ENCODE results near the gene OR6C2.
"Not testable (repeated sequence)": the region's sequence is repeated elsewhere in the genome, so short reads cannot be mapped to it uniquely, and the experiment has no call there.

The OR6C2 gene

GRCh38 chr12:55472264-55472663, 28.4 kb downstream of the OR6C2 start:
- no peak for DNase-seq
- H3K4me3 ChIP-seq (ENCODE audit: low read depth, low read length) = no peak overlapping the region
- no peaks in the 10 kb centered on the region for H3K36me3 ChIP-seq
- TF ChIP-seq CTCF (IDR thresholded peaks at IDR 0.05; ENCODE audit: low read depth, low read length) = no peak
- H3K9me3 ChIP-seq = no peaks in the 10 kb centered on the region
- no peaks in the 10 kb centered on the region for H3K4me1 ChIP-seq
- H3K27me3 ChIP-seq = peaks cover 3% of the 10 kb centered on the region; the same call in 1 of the 2 replicates

- not testable (repeated sequence) for H3K4me1 ChIP-seq; DNase-seq; H3K4me3 ChIP-seq (ENCODE audit: low read depth, low read length); H3K9me3 ChIP-seq; H3K36me3 ChIP-seq; H3K27me3 ChIP-seq
These were observed 35.3 kb downstream of the OR6C2 start for GRCh38 chr12:55479136-55479535.

- H3K9me3 ChIP-seq; H3K27me3 ChIP-seq; H3K4me3 ChIP-seq (ENCODE audit: low read depth, low read length); H3K4me1 ChIP-seq; H3K36me3 ChIP-seq: not testable (repeated sequence)
- DNase-seq = peak; percentile 18
These were observed 40.4 kb downstream of the OR6C2 start for GRCh38 chr12:55484284-55484683.

- no peaks in the 10 kb centered on the region for H3K27me3 ChIP-seq
- no peaks in the 10 kb centered on the region for H3K4me1 ChIP-seq
- no peak for TF ChIP-seq CTCF (IDR thresholded peaks at IDR 0.05; ENCODE audit: low read depth, low read length)
These were observed 48.2 kb downstream of the OR6C2 start, which contains the start of gene OR6C68 for GRCh38 chr12:55492078-55492477. TSS of gene OR6C68 (plus strand) at chr12:55492378. CDS start at chr12:55492378, 0 bp downstream.

GRCh38 chr12:55495490-55495889, 51.6 kb downstream of the OR6C2 start:
- H3K4me1 ChIP-seq = no peaks in the 10 kb centered on the region

More at GRCh38 chr12:55492078-55492477, 48.2 kb downstream of the OR6C2 start, which contains the start of gene OR6C68:
- Histone ChIP-seq H3K9me3 (no peaks in the 10 kb centered on the region; the same call in 1 of the 2 replicates), H3K4me3 (ENCODE audit: low read depth, low read length) (no peak within 1 kb of the TSS), H3K36me3 (no peaks in the 10 kb centered on the region)
- no peak for DNase-seq

GRCh38 chr12:55499231-55499630, 55.4 kb downstream of the OR6C2 start:
- DNase-seq = no peak
- Histone ChIP-seq H3K4me3 (ENCODE audit: low read depth, low read length) (no peak overlapping the region), H3K27me3 (no peaks in the 10 kb centered on the region), H3K9me3 (no peaks in the 10 kb centered on the region; the same call in 1 of the 2 replicates), H3K4me1 (no peaks in the 10 kb centered on the region), H3K36me3 (no peaks in the 10 kb centered on the region)
- no peak for TF ChIP-seq CTCF (IDR thresholded peaks at IDR 0.05; ENCODE audit: low read depth, low read length)

More at GRCh38 chr12:55495490-55495889, 51.6 kb downstream of the OR6C2 start:
- Histone ChIP-seq H3K36me3 (no peaks in the 10 kb centered on the region), H3K4me3 (ENCODE audit: low read depth, low read length) (no peak overlapping the region), H3K27me3 (no peaks in the 10 kb centered on the region), H3K9me3 (no peaks in the 10 kb centered on the region; the same call in 1 of the 2 replicates)
- DNase-seq = no peak
- TF ChIP-seq CTCF (IDR thresholded peaks at IDR 0.05; ENCODE audit: low read depth, low read length) = no peak

- H3K4me3 ChIP-seq (ENCODE audit: low read depth, low read length) = no peak overlapping the region
- no peaks in the 10 kb centered on the region for H3K36me3 ChIP-seq
- no peaks in the 10 kb centered on the region for H3K27me3 ChIP-seq
- no peaks in the 10 kb centered on the region; the same call in 1 of the 2 replicates for H3K9me3 ChIP-seq
- no peaks in the 10 kb centered on the region for H3K4me1 ChIP-seq
- no peak for DNase-seq
- no peak for TF ChIP-seq CTCF (IDR thresholded peaks at IDR 0.05; ENCODE audit: low read depth, low read length)
These were observed 56.0 kb downstream of the OR6C2 start for GRCh38 chr12:55499810-55500252.
